ENCODE measurements around the gene DNAJC5. TPM values are rescaled to one million over a fixed set of nuclear protein-coding genes. Genes with fewer than 3 reads are reported as not detected.

DNAJC5 gene
- total RNA-seq, 1 experiment from 2014 or later = 44.9 TPM

DNA sequence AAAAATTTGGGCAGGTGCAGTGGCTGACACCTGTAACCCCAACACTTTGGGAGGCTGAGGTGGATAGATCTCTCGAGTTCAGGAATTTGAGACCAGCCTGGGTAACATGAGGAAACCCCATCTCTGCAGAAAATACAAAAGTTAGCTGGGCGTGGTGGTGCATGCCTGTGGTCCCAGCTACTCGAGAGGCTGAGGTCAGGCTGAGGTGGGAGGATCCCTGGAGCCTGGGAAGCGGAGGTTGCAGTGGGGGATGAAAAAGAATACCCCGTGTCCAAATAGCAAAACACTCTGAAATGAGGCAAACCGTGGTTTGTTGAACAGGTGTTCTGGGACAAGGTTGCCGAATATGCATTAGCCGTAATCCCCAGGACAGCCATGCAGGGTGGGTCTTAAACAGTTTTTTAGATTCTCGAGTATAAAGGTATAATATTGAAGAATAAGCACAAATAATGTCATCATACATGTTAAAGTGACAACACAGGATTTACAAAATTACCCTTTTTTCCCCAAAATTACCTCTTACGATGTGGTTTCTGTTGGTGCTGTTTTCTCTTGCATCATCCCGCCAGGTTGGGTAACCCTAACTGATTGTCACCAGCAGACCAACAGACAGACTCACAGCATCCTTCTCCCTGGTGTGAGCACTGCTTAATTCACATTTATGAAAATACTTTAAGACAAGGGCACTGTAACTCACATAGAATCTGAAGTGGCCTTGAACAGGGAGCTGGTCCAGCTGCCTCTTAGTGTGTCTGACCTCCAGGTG, 9.1 kb downstream of the DNAJC5 start:
- Histone ChIP-seq H3K9me3 (ENCODE audit: low read depth, low read length, poor library complexity, severe bottlenecking) (no peaks in the 10 kb centered on the region), H3K27ac (ENCODE audit: low read depth, low read length, poor library complexity, severe bottlenecking) (no peak overlapping the region), H3K4me3 (ENCODE audit: low read depth, low read length, poor library complexity, severe bottlenecking) (no peak overlapping the region), H3K4me1 (ENCODE audit: insufficient read depth, low read length, poor library complexity, severe bottlenecking) (no peaks in the 10 kb centered on the region), H3K36me3 (ENCODE audit: insufficient read depth, low read length, poor library complexity, severe bottlenecking) (no peaks in the 10 kb centered on the region), H3K27me3 (replicated peaks; ENCODE audit: insufficient read depth, low read depth, low read length, poor library complexity) (no peaks in the 10 kb centered on the region)
- no TSS peak for BruUV-seq (replicated peaks)
- DNase-seq (ENCODE audit: low spot score) = no peak
- CTCF ChIA-PET = no interaction called here
- POLR2A ChIA-PET (ENCODE audit: low non-redundant PET) = no interaction called here
- intact Hi-C loops (cut with micrococcal nuclease; ENCODE audit: unreplicated experiment) = no loop called here
- TF ChIP-seq CTCF (conservative IDR thresholded peaks at IDR 0.05; ENCODE audit: low read depth, low read length) = no peak
- no peak for TF ChIP-seq EZH2 (IDR thresholded peaks at IDR 0.05; ENCODE audit: borderline replicate concordance, low read depth, low read length, poor library complexity, severe bottlenecking)

DNA sequence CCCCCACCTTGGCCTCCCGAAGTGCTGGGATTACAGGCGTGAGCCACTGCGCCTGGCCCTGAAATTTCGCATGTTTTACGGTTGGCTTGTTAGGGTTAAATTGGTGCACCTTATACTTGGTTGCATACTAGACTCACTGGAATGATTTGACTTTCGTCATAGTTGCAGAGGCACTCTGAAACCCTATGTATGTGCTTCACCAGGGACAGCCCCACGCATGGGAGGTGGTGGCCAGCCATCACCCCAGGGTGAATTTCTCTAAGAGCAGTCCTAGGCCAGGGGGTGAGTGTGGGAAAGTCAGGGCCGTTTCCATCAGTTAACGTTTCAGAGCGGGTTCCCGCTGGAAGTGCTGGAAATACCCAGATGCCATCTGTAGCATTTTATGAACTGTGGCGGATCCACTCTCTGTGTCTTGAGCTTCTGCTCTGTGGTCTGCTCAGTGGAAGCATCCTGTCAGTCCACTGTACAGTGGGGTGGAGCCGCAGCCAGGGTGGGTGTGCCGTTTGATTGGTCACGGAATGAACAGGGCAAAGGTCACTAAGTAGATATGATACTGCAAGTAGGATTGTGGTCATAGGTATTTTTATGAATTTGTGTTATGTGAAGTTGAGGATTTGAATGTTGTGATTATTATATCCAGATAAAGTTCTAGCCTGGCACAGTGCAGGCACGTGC, 13.2 kb downstream of the DNAJC5 start:
- CTCF ChIA-PET = no interaction called here
- Histone ChIP-seq H3K36me3 (ENCODE audit: insufficient read depth, low read length, poor library complexity, severe bottlenecking) (no peaks in the 10 kb centered on the region), H3K27me3 (replicated peaks; ENCODE audit: insufficient read depth, low read depth, low read length, poor library complexity) (no peaks in the 10 kb centered on the region), H3K4me1 (ENCODE audit: insufficient read depth, low read length, poor library complexity, severe bottlenecking) (no peaks in the 10 kb centered on the region), H3K4me3 (ENCODE audit: low read depth, low read length, poor library complexity, severe bottlenecking) (no peak overlapping the region), H3K27ac (ENCODE audit: low read depth, low read length, poor library complexity, severe bottlenecking) (no peak overlapping the region), H3K9me3 (ENCODE audit: low read depth, low read length, poor library complexity, severe bottlenecking) (no peaks in the 10 kb centered on the region)
- intact Hi-C loops (cut with micrococcal nuclease; ENCODE audit: unreplicated experiment) = no loop called here
- no TSS peak for BruUV-seq (replicated peaks)
- no peak for DNase-seq (ENCODE audit: low spot score)
- no peak for TF ChIP-seq CTCF (conservative IDR thresholded peaks at IDR 0.05; ENCODE audit: low read depth, low read length)
- TF ChIP-seq EZH2 (IDR thresholded peaks at IDR 0.05; ENCODE audit: borderline replicate concordance, low read depth, low read length, poor library complexity, severe bottlenecking) = no peak
- POLR2A ChIA-PET (ENCODE audit: low non-redundant PET) = no interaction called here

DNA sequence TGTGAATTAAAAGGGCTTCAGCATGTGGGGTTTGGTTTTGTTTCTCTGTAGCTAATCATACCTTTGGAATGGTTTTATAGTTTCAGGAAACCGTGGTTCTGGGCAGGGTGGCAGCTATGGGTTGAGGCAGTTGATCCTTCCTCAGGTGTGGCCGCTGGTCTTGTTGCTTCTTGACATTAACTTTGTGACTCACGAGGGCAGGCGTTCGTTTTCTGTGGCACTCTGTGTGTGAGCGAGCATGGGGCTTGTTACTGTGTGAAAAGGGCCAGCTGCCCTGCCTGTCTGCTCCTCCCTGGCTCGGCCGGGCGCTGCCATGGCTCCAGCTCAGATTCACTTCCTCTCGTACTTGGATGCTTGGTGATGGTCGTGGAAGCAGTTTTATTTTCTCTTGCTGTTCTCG, 16.2 kb downstream of the DNAJC5 start:
- Histone ChIP-seq H3K27ac (ENCODE audit: low read depth, low read length, poor library complexity, severe bottlenecking) (no peak overlapping the region), H3K36me3 (ENCODE audit: insufficient read depth, low read length, poor library complexity, severe bottlenecking) (no peaks in the 10 kb centered on the region), H3K9me3 (ENCODE audit: low read depth, low read length, poor library complexity, severe bottlenecking) (peaks cover 3% of the 10 kb centered on the region), H3K4me1 (ENCODE audit: insufficient read depth, low read length, poor library complexity, severe bottlenecking) (no peaks in the 10 kb centered on the region), H3K4me3 (ENCODE audit: low read depth, low read length, poor library complexity, severe bottlenecking) (no peak overlapping the region), H3K27me3 (replicated peaks; ENCODE audit: insufficient read depth, low read depth, low read length, poor library complexity) (no peaks in the 10 kb centered on the region)
- no TSS peak for BruUV-seq (replicated peaks)
- intact Hi-C loops (cut with micrococcal nuclease; ENCODE audit: unreplicated experiment) = no loop called here
- ChIA-PET CTCF (no interaction called here), POLR2A (ENCODE audit: low non-redundant PET) (no interaction called here)
- no peak for DNase-seq (ENCODE audit: low spot score)
- TF ChIP-seq EZH2 (IDR thresholded peaks at IDR 0.05; ENCODE audit: borderline replicate concordance, low read depth, low read length, poor library complexity, severe bottlenecking) (no peak), CTCF (conservative IDR thresholded peaks at IDR 0.05; ENCODE audit: low read depth, low read length) (no peak)

Measured in A673 (cell line).